SH-SY5Y (cell line): ENCODE data around the gene HERC2.

Experiments
- GATA2 ChIP-seq: IDR thresholded peaks from 2 replicates; pipeline ENCODE4 v1.6.1; 2011; ENCODE audit warnings: mild to moderate bottlenecking, low read depth, low read length
- GATA3 ChIP-seq: IDR thresholded peaks from 2 replicates; pipeline ENCODE4 v1.6.1; 2011; ENCODE audit warnings: low read depth, mild to moderate bottlenecking, low read length, moderate library complexity

- TF ChIP-seq GATA2, result no peak
- TF ChIP-seq GATA3, result no peak
Measured at GRCh38 chr15:28115871-28116270, 206.1 kb downstream of the HERC2 start.
